KG1 (cell line): Measurements from ENCODE around the gene AOC2.
A peak's percentile ranks its signal among the peaks of the same experiment; 100 is the strongest.
"Not testable (repeated sequence)": the region's sequence is repeated elsewhere in the genome, so short reads cannot be mapped to it uniquely, and the experiment has no call there.

Experiments used
- DNase-seq: peaks from one replicate; lab custom pipeline; 2025; lab: John Stamatoyannopoulos, UW

The AOC2 gene

DNA sequence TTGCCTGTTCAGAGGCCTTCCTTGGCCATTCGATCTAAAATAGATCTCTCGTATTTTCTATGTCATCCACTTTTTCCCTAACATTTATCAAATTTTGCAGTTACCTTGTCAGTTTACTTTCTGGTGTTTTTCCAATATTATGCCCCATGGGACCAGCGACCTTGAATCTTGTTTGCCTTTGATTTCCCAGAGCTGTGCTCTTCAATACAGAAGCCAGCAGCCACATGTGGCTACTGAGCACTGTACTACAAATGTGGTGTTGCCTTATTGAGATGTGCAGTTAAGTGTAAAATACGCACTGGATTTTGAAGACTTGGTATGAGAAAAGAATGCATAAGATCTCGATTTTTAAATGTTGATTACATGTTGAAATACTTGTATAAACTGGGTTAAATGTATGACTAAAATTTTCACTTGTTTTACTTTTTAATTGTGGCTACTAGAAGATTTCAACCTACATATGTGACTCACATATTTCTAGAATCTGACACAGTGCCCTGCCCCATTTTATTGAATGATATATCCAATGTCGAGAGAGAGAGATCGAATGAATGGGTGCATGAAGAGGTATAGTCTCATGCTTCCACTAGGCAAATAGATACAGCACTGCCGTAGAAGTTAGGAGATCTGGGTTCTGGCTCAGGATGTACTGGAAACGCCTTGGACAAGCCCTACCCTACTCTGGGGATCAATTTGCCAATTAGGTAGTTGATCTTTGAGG, 12.0 kb upstream of the AOC2 start:
- DNase-seq, result peak; percentile 69

DNA sequence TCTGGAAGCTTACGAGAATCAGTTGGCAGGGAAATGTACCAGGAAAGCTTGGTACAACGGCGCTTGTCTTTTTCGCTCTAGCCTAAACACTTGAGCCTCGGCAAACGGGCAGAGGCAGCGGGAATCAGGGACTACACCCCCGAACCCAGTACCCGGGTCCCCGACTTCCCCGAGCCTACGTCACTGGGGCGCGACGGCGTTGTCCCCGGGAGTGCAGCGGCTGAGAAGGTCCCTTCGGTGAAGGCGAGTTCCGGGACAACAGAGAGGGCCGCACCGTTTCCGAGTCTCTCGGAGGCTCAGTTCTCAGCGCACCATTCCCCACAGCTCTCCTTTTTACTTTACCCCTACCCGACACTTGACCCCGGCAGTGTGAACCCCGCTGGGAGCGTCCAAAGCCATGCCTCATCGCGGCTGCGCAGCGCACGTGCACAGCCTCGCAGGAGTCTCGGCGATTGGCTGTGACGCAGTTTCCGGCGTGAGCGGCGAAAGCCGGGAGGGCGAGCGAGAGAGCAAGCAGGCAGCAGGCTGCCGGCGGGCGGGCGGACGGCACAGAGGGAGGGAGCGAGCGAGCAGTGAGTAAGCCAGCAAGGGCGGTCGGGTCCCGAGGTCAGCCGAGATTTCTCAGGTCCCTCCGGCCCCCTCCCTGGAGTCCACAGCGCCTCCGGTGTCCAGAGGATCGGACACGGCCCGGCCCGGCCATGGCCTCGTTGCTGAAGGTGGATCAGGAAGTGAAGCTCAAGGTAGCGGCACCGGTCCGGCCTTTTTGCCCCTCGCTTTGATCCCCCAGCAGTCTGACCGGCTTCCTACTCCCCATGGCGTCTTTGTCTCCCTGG, 11.2 kb upstream of the AOC2 start, which contains the start of gene PSME3:
Gene PSME3, plus strand, starts transcription at position 464 of the 833 bp plus-strand sequence. Its CDS starts 235 bp downstream, at position 699.
- peak; percentile 94 for DNase-seq

DNA sequence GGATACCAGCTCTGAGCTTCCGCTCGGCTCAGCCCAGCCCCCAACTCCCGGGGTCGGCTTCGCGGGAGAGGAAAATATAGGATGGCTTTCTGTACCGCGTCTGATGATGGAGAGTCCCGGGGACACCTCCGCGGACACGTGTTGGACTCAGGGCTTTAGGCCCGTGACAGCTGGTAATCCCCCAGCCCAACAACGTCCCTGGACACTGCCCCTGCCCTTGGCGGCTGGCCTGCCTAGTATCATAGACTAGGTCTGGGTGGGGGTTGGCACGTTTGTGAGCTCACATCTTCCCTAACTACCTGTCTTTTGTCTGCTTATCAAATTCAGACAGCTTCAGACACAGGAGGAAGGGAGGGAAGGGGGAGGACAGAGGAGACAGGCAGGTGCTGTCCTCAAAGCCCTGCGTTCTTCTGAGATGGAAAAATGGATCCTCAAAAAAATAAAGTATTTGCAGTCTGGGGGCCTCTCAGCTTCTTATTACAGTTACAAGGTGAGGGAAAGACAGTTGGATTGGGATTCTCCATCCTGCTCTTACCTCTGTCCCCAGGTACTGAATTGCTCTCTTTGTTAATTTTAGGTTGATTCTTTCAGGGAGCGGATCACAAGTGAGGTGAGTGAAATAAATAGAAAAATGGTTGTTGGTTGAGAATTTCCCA, 10.5 kb upstream of the AOC2 start:
- no peak for DNase-seq

DNA sequence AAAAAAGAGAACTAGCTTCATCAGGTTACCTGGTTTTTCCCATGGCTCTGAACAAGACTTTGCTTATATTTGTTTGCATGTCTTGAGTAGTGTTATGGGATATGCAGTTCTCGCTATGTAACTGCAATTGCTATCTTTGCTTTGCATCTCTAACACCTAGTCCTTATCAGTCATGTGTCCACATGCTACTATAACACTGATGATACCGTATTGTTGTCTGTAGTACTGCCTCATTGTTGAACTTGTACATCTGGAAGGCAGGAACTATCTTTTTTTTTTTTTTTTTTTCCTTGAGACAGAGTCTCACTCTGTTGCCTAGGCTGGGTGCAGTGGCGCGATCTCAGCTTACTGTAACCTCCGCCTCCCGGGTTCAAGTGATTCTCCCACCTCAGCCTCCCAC, 8.6 kb upstream of the AOC2 start:
- DNase-seq, result no peak

DNA sequence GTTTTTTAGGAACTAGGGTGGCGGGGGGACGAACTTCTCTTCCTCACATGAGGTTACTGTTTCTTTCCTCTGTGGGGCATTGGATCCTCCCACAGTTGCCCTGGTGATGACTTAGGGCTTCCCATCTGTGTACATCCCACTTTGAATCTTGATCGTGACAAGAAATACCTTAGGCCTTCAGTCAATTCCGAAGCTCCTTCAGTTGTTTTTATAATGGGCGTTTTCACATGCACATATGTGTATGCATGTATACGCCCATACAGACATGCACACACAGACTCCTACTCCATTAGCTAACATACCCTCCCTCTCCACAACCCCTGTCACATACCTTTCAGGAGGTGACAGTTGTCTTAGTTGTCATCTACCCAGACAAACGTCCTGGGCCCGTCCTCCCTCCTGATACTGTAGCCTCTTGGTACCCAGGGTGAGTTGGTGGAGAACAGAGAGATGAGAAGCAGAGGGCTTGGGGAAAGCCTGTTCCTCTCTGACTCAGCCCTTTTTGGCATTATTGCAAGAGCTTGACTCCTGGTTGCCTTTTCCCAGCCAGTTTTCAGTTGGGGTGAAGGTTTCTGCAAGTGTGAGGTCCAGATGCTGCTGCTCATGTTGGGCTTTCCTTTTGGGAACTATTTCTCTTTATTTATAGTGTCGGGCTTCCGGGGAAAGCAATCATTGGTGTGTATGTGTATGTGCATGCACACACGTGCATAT, 2.2 kb upstream of the AOC2 start:
- DNase-seq, result no peak

DNA sequence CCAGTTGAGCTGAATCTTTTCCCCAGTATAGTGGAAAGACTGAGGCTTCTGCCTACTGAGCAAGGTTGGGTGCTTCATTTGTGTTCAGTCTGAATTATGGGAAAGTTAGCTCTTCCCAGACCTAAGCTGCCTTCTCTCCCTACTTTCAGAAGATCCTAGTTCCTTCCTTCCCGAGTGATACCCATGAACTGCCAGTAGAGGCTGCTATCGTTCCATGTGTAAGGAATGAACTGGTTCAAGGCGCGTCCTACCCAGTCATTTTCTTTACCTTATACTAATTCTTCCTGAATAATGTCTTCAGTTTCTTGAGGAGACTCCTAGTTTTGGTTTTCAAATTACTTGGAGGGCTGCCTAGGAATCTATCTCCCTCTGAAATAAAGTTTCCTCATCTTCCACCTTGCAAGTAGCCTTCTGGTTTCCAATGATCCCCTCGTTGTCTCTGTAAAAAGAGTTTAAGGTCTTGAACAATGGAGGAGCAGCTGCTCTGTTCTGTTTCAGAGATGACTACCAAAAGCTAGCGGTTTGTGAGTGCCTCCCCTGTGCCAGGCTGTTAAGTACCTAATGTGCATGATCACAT, 934 bp upstream of the AOC2 start:
- DNase-seq, result no peak

- DNase-seq, result no peak
Measured at GRCh38 chr17:42844761-42845555, 578 bp downstream of the AOC2 start.

DNA sequence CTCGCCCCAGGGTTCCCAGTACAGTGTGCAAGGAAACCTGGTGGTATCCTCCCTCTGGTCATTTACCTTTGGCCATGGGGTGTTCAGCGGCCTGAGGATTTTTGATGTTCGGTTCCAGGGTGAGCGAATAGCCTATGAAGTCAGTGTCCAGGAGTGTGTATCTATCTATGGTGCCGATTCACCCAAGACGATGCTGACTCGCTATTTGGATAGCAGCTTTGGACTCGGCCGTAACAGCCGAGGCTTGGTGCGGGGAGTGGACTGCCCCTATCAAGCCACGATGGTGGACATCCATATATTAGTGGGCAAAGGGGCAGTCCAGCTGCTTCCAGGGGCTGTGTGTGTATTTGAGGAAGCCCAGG, 1.2 kb downstream of the AOC2 start:
- no peak for DNase-seq

GRCh38 chr17:42845918-42846593, 1.7 kb downstream of the AOC2 start:
- DNase-seq, result no peak

- DNase-seq, result no peak
Measured at GRCh38 chr17:42846594-42847280, 2.4 kb downstream of the AOC2 start.

DNA sequence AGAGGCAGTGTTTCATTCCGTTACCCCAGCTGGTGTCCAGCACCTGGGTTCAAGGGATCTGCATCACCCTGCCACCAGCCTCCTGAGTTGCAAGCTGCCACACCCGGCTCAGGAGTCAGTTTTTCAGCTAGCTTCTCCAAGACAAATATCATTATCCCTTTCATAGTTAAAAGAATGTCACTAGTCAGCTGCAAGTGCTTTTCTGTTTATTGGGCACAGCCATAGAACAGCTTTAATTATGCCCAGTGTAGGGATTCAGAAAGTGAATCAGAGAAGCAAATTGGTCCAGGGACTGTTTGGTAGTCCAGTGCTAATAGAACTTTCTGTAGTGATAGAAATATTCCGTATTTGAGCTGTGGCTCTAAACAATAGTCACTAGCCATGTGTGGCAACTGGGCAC, 3.7 kb downstream of the AOC2 start:
- DNase-seq, result no peak

DNA sequence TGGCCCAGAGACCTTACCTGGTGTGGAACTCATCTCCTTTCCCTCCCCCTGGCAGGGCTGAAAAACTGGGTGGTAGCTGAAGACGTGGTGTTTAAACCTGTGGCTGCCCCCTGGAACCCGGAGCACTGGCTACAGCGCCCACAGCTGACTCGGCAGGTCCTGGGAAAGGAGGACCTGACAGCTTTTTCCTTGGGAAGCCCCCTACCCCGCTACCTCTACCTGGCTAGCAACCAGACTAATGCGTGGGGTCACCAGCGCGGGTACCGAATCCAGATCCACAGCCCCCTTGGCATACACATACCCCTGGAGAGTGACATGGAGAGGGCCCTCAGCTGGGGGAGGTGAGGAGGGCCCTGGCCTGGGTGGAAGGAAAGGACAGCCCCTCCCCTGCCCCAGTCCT, 4.7 kb downstream of the AOC2 start:
- no peak for DNase-seq

- DNase-seq, result no peak
Measured at GRCh38 chr17:42849451-42850181, 5.2 kb downstream of the AOC2 start.

DNA sequence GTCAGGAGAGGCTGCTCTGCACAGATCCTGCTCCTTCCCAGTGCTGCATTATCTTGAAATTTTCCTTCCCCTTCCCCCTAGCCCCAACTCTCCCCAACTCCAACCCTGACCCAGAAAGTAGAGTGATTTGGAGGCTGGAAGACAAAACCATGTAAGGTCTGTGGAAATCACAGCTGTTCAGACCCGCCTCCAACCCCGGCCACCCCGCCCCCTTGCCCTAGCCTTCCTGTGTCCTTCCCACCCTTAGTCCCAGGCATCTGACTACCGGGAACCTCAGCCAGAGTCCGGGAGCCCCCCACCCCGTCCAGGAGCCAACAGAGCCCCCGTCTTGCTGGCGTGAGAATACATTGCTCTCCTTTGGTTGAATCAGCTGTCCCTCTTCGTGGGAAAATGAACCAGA, 6.6 kb downstream of the AOC2 start, which contains the start of gene AOC3:
Gene AOC3, plus strand, starts transcription at position 246 of the 400 bp plus-strand sequence. Its CDS starts 145 bp downstream, at position 391.
- no peak for DNase-seq

- DNase-seq, result not testable (repeated sequence)
Measured at GRCh38 chr17:42851371-42852240, 7.2 kb downstream of the AOC2 start.

DNA sequence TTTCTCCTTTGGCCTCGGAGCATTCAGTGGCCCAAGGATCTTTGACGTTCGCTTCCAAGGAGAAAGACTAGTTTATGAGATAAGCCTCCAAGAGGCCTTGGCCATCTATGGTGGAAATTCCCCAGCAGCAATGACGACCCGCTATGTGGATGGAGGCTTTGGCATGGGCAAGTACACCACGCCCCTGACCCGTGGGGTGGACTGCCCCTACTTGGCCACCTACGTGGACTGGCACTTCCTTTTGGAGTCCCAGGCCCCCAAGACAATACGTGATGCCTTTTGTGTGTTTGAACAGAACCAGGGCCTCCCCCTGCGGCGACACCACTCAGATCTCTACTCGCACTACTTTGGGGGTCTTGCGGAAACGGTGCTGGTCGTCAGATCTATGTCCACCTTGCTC, 8.0 kb downstream of the AOC2 start:
- DNase-seq, result no peak

- no peak for DNase-seq
Measured at GRCh38 chr17:42853004-42853403, 8.6 kb downstream of the AOC2 start.

DNA sequence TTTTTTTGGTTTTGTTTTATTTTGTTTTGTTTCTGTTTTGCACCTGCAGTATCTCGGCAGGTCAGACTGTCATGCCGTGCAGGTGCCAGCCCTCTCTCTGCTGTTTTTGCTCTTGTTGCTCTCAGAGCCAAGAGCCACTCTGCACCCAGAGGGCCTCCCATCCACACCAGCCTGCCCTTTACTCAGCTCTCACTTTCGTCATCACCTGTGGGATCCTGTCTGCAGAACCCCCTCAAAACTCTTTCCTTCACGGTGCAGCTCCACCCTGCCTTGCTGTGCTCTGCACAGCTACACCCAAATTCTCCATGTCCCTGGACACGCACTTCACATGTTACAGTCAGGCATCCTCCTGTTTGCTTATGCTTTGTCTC, 9.2 kb downstream of the AOC2 start:
- DNase-seq, result no peak
